C4-2B (cell line): ENCODE data around the gene DNAJB5.

Source experiments
- H3K27ac ChIP-seq: fragments of 450-650 bp; 2 replicates; pipeline ENCODE4 v1.5.1; 2017
- CTCF ChIP-seq: fragments of 450-650 bp; conservative IDR thresholded peaks from 2 replicates; pipeline ENCODE4 v1.5.1; 2017; ENCODE audit warnings: mild to moderate bottlenecking
- ZFX ChIP-seq: fragments of 450-650 bp; IDR thresholded peaks from 2 replicates; pipeline ENCODE4 v1.6.1; 2017

Gene DNAJB5

GRCh38 chr9:34959461-34959860 is 30.1 kb upstream of the DNAJB5 start:
- no peak overlapping the region for H3K27ac ChIP-seq
- TF ChIP-seq ZFX (no peak), CTCF (no peak)

GRCh38 chr9:34961574-34962490 is 27.7 kb upstream of the DNAJB5 start:
- TF ChIP-seq ZFX (no peak), CTCF (no peak)
- H3K27ac ChIP-seq, result no peak overlapping the region

- no peak overlapping the region for H3K27ac ChIP-seq
- TF ChIP-seq ZFX (no peak), CTCF (no peak)
Measured at GRCh38 chr9:34962546-34962945, 27.0 kb upstream of the DNAJB5 start.

- H3K27ac ChIP-seq, result no peak overlapping the region
- no peak for TF ChIP-seq CTCF
- TF ChIP-seq ZFX, result no peak
Measured at GRCh38 chr9:34963552-34963951, 26.0 kb upstream of the DNAJB5 start.

GRCh38 chr9:34964458-34964857 is 25.1 kb upstream of the DNAJB5 start:
- no peak overlapping the region for H3K27ac ChIP-seq
- TF ChIP-seq ZFX, result no peak
- TF ChIP-seq CTCF, result no peak

GRCh38 chr9:34971146-34971811 is 18.3 kb upstream of the DNAJB5 start:
- H3K27ac ChIP-seq, result no peak overlapping the region
- TF ChIP-seq CTCF (no peak), ZFX (no peak)

- no peak overlapping the region for H3K27ac ChIP-seq
- TF ChIP-seq CTCF (no peak), ZFX (no peak)
Measured at GRCh38 chr9:34974664-34975063, 14.9 kb upstream of the DNAJB5 start.
